ENCODE measurements around the gene HOXC6.

GRCh38 chr12:54019091-54019811 lies 9.0 kb upstream of the HOXC6 start:
- TF ChIP-seq GLIS3 (CRISPR knock-in tag; IDR thresholded peaks at IDR 0.05) (no peak), ZFP30 (CRISPR knock-in tag; IDR thresholded peaks at IDR 0.05) (no peak), ARNTL (CRISPR knock-in tag; IDR thresholded peaks at IDR 0.05; ENCODE audit: borderline replicate concordance, low read depth) (no peak)
- TF ChIP-seq, protein P1, sequence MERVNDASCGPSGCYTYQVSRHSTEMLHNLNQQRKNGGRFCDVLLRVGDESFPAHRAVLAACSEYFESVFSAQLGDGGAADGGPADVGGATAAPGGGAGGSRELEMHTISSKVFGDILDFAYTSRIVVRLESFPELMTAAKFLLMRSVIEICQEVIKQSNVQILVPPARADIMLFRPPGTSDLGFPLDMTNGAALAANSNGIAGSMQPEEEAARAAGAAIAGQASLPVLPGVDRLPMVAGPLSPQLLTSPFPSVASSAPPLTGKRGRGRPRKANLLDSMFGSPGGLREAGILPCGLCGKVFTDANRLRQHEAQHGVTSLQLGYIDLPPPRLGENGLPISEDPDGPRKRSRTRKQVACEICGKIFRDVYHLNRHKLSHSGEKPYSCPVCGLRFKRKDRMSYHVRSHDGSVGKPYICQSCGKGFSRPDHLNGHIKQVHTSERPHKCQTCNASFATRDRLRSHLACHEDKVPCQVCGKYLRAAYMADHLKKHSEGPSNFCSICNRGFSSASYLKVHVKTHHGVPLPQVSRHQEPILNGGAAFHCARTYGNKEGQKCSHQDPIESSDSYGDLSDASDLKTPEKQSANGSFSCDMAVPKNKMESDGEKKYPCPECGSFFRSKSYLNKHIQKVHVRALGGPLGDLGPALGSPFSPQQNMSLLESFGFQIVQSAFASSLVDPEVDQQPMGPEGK (CRISPR knock-in tag; IDR thresholded peaks at IDR 0.05; ENCODE audit: borderline replicate concordance) = no peak
- TF ChIP-seq, protein P2, sequence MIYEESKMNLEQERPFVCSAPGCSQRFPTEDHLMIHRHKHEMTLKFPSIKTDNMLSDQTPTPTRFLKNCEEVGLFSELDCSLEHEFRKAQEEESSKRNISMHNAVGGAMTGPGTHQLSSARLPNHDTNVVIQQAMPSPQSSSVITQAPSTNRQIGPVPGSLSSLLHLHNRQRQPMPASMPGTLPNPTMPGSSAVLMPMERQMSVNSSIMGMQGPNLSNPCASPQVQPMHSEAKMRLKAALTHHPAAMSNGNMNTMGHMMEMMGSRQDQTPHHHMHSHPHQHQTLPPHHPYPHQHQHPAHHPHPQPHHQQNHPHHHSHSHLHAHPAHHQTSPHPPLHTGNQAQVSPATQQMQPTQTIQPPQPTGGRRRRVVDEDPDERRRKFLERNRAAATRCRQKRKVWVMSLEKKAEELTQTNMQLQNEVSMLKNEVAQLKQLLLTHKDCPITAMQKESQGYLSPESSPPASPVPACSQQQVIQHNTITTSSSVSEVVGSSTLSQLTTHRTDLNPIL (CRISPR knock-in tag; IDR thresholded peaks at IDR 0.05; ENCODE audit: low read depth) = no peak

All from SK-N-SH treated with all-trans-retinoic acid at 6 μM for 48 hours (cell line).